OCI-LY7 (cell line): ENCODE data around the gene ABL1.

ENCODE experiments used
- CTCF ChIP-seq: fragments of 200-600 bp; sonication (generic); conservative IDR thresholded peaks from 2 replicates; pipeline ENCODE4 v1.5.1; 2014; ENCODE audit warnings: mild to moderate bottlenecking, antibody characterized with exemption, low read length, moderate library complexity, mixed read lengths
- EZH2phosphoT487 ChIP-seq: fragments of 200-600 bp; sonication (generic); IDR thresholded peaks from 2 replicates; pipeline ENCODE4 v1.6.1; 2018; ENCODE audit warnings: low read depth, borderline replicate concordance, mild to moderate bottlenecking, mixed run types, antibody characterized with exemption, low read length, moderate library complexity, mixed read lengths

- no peak for TF ChIP-seq EZH2phosphoT487
- TF ChIP-seq CTCF, result peak; percentile 51
Measured at GRCh38 chr9:130896233-130897014, 61.4 kb downstream of the ABL1 start, which contains the start of gene QRFP.
